SK-N-SH (cell line): Measurements from ENCODE around the gene SPTBN5. TPM values are rescaled to one million over a fixed set of nuclear protein-coding genes. Genes with fewer than 3 reads are reported as not detected.

Experiments
- CTCF ChIA-PET: fragments of 300-600, 350-600 bp; formaldehyde crosslinking; extraction: SDS; loops from one replicate; lab custom pipeline; 2021; lab: Yijun Ruan, JAX
- POLR2A ChIA-PET: fragments of 350-600 bp; sonication (Branson Sonifier 250); formaldehyde crosslinking; extraction: SDS; loops from one replicate; lab custom pipeline; 2020; ENCODE audit warnings: antibody characterized with exemption, inconsistent platforms; lab: Yijun Ruan, JAX
- DNase-seq: peaks from one replicate; pipeline ENCODE4 v3.0.0; 2012
- H2AFZ ChIP-seq: fragments of 200-600 bp; sonication (generic); 2 replicates; pipeline ENCODE4 v1.8.1; 2016; ENCODE audit warnings: antibody characterized with exemption, mild to moderate bottlenecking, low read depth
- H3F3A ChIP-seq: fragments of 200-600 bp; sonication (generic); replicated peaks from 2 replicates; pipeline ENCODE3; 2016; ENCODE audit warnings: antibody characterized with exemption, mild to moderate bottlenecking; ENCODE audit not compliant: insufficient read depth
- H3K27ac ChIP-seq, 2 experiments: fragments of 200-500 bp in 1 of 2; fragments of 200-600 bp in 1 of 2; sonication (Bioruptor generic) in 1 of 2; sonication (generic), shearing (Covaris generic) in 1 of 2; 2 replicates each; pipeline versions ENCODE4 v1.5.1 to v1.6.1; 2014 to 2016; ENCODE audit warnings: low read depth in 2 of 2, inconsistent platforms in 1 of 2, low read length in 1 of 2, mild to moderate bottlenecking in 1 of 2, mixed read lengths in 1 of 2
- H3K27me3 ChIP-seq: fragments of 200-600 bp; sonication (generic), shearing (Covaris generic); 2 replicates; pipeline ENCODE4 v1.6.1; 2016; ENCODE audit warnings: mixed run types; ENCODE audit not compliant: insufficient read depth
- H3K36me3 ChIP-seq, 2 experiments: fragments of 200-500 bp in 1 of 2; fragments of 200-600 bp in 1 of 2; sonication (Bioruptor generic) in 1 of 2; sonication (generic) in 1 of 2; replicated peaks in 1 of 2; 2 replicates each; pipeline versions ENCODE3 to v1.5.1; 2014 to 2016; ENCODE audit warnings: low read length in 1 of 2, mild to moderate bottlenecking in 1 of 2; ENCODE audit not compliant: insufficient read depth in 2 of 2, control insufficient read depth in 1 of 2
- H3K4me1 ChIP-seq, 2 experiments: fragments of 200-500 bp in 1 of 2; fragments of 200-600 bp in 1 of 2; sonication (Bioruptor generic) in 1 of 2; sonication (generic), shearing (Covaris generic) in 1 of 2; 2 replicates each; pipeline versions ENCODE4 v1.5.1 to v1.6.1; 2014 to 2016; ENCODE audit warnings: low read depth in 1 of 2, low read length in 1 of 2, mixed run types in 1 of 2; ENCODE audit not compliant: insufficient read depth in 2 of 2, control insufficient read depth in 1 of 2
- H3K4me2 ChIP-seq: fragments of 200-600 bp; sonication (generic), shearing (Covaris generic); 2 replicates; pipeline ENCODE4 v1.6.1; 2017; ENCODE audit warnings: mixed run types
- H3K4me3 ChIP-seq, 2 experiments: fragments of 200-500 bp in 1 of 2; fragments of 200-600 bp in 1 of 2; sonication (Bioruptor generic) in 1 of 2; sonication (generic), shearing (Covaris generic) in 1 of 2; 2 replicates each; pipeline versions ENCODE4 v1.5.1 to v1.8.1; 2014 to 2016; ENCODE audit warnings: low read depth in 2 of 2, inconsistent platforms in 1 of 2, low read length in 1 of 2, mild to moderate bottlenecking in 1 of 2, mixed read lengths in 1 of 2, moderate library complexity in 1 of 2
- H3K79me2 ChIP-seq: fragments of 200-600 bp; sonication (generic); 2 replicates; pipeline ENCODE4 v1.8.1; 2017; ENCODE audit warnings: mild to moderate bottlenecking; ENCODE audit not compliant: insufficient read depth
- H3K9ac ChIP-seq: fragments of 200-600 bp; sonication (generic); 2 replicates; pipeline ENCODE4 v1.6.1; 2017; ENCODE audit warnings: mixed run types
- H3K9me2 ChIP-seq: fragments of 200-600 bp; sonication (generic); 2 replicates; pipeline ENCODE4 v1.6.1; 2017; ENCODE audit warnings: mixed run types
- H3K9me3 ChIP-seq: fragments of 200-600 bp; sonication (generic); 2 replicates; pipeline ENCODE4 v1.6.1; 2017; ENCODE audit warnings: mixed run types, mild to moderate bottlenecking, moderate library complexity
- H4K20me1 ChIP-seq: fragments of 200-600 bp; sonication (generic); 2 replicates; pipeline ENCODE4 v1.6.1; 2017; ENCODE audit warnings: mild to moderate bottlenecking, mixed run types; ENCODE audit not compliant: insufficient read depth
- EP300 ChIP-seq, 2 experiments: IDR thresholded peaks; 2 replicates each; pipeline versions ENCODE4 v1.4.0 to v1.6.1; 2012; ENCODE audit warnings: borderline replicate concordance in 1 of 2, low read depth in 1 of 2, low read length in 1 of 2
- FOXM1 ChIP-seq: IDR thresholded peaks from 2 replicates; pipeline ENCODE4 v1.4.0; 2012; ENCODE audit warnings: low read depth, mild to moderate bottlenecking
- GATA2 ChIP-seq: sonication (generic); formaldehyde crosslinking; IDR thresholded peaks from 2 replicates; pipeline ENCODE4 v1.5.0; 2020; ENCODE audit warnings: mild to moderate bottlenecking, missing genetic modification reagents
- MAX ChIP-seq: IDR thresholded peaks from 2 replicates; pipeline ENCODE4 v1.4.0; 2012; ENCODE audit warnings: low read depth
- MEF2A ChIP-seq: IDR thresholded peaks from 2 replicates; pipeline ENCODE4 v1.4.0; 2012; ENCODE audit warnings: low read depth, borderline replicate concordance
- MXI1 ChIP-seq: IDR thresholded peaks from 2 replicates; pipeline ENCODE4 v1.6.1; 2012; ENCODE audit warnings: mild to moderate bottlenecking, low read depth, low read length, improper control_type of control experiment
- NFIC ChIP-seq: IDR thresholded peaks from 2 replicates; pipeline ENCODE4 v1.4.0; 2012; ENCODE audit warnings: borderline replicate concordance
- RAD21 ChIP-seq: IDR thresholded peaks from 2 replicates; pipeline ENCODE4 v1.6.1; 2012; ENCODE audit warnings: mild to moderate bottlenecking, low read length
- RCOR1 ChIP-seq: fragments of 150-350 bp; IDR thresholded peaks from 2 replicates; pipeline ENCODE4 v1.6.1; 2017; ENCODE audit warnings: antibody characterized with exemption, low read length
- RFX5 ChIP-seq: IDR thresholded peaks from 2 replicates; pipeline ENCODE4 v1.6.1; 2012; ENCODE audit warnings: mild to moderate bottlenecking, improper control_type of control experiment, low read length
- RXRA ChIP-seq: IDR thresholded peaks from 2 replicates; pipeline ENCODE4 v1.4.0; 2012; ENCODE audit warnings: low read depth, mild to moderate bottlenecking, borderline replicate concordance
- SIN3A ChIP-seq: IDR thresholded peaks from 2 replicates; pipeline ENCODE4 v1.6.1; 2012; ENCODE audit warnings: low read depth, mild to moderate bottlenecking, low read length, moderate library complexity, borderline replicate concordance
- SMC3 ChIP-seq: IDR thresholded peaks from 2 replicates; pipeline ENCODE4 v1.6.1; 2012; ENCODE audit warnings: low read depth, low read length, improper control_type of control experiment
- TAF1 ChIP-seq: IDR thresholded peaks from 2 replicates; pipeline ENCODE4 v1.6.1; 2012; ENCODE audit warnings: low read depth, mild to moderate bottlenecking, low read length, moderate library complexity, borderline replicate concordance
- YY1 ChIP-seq: IDR thresholded peaks from 2 replicates; pipeline ENCODE4 v1.4.0; 2012; ENCODE audit warnings: low read depth, mild to moderate bottlenecking
- ZBTB33 ChIP-seq: IDR thresholded peaks from 2 replicates; pipeline ENCODE4 v1.4.0; 2012; ENCODE audit warnings: low read depth, borderline replicate concordance
- WGBS: methylation state at CpG from one replicate; pipeline ENCODE4 v1.1.6; 2017; ENCODE audit warnings: low lambda C conversion rate; 5-methylcytosine and 5-hydroxymethylcytosine counted together
- polyA plus RNA-seq, 3 experiments: library from polyadenylated mRNA; depleted of rRNA; stranded (reverse); fragments of >200 nt; gene quantifications; 2 replicates each; pipeline ENCODE4 v1.2.3, GENCODE V29; 2012
- TF ChIP-seq, protein P1 (sequence below): IDR thresholded peaks from 2 replicates; pipeline ENCODE4 v1.4.0; 2012; ENCODE audit warnings: low read depth, borderline replicate concordance
- TF ChIP-seq, protein P2 (sequence below): fragments of 150-350 bp; IDR thresholded peaks from 2 replicates; pipeline ENCODE4 v1.6.1; 2017; ENCODE audit warnings: antibody characterized with exemption, low read length, low read depth, borderline replicate concordance

The SPTBN5 gene
- polyA plus RNA-seq, 1 of the 3 experiments (the other 2 are of a cell fraction) = 0.23 TPM

- CTCF ChIA-PET = interaction anchor here (1.5 kb wide), 1 partner anchor 33 kb away, joined by 4 read pairs; no protein-coding TSS in a partner anchor
- H3K9ac ChIP-seq = no peak overlapping the region
- H3K36me3 ChIP-seq = no peaks in the 10 kb centered on the region
- H3K27me3 ChIP-seq = no peaks in the 10 kb centered on the region
- peaks cover 0 to 8% of the 10 kb centered on the region in 2 experiments; a peak in 1 of 4 replicates for H3K4me1 ChIP-seq
- no peak overlapping the region for H3K27ac ChIP-seq
- no peak overlapping the region for H3K4me2 ChIP-seq
- no peaks in the 10 kb centered on the region for H3K9me2 ChIP-seq
- DNase-seq = no peak
- POLR2A ChIA-PET = no interaction called here
- TF ChIP-seq YY1 (no peak), NFIC (no peak), SIN3A (no peak), RCOR1 (no peak), ZBTB33 (no peak), RXRA (no peak)
- TF ChIP-seq, protein P1, sequence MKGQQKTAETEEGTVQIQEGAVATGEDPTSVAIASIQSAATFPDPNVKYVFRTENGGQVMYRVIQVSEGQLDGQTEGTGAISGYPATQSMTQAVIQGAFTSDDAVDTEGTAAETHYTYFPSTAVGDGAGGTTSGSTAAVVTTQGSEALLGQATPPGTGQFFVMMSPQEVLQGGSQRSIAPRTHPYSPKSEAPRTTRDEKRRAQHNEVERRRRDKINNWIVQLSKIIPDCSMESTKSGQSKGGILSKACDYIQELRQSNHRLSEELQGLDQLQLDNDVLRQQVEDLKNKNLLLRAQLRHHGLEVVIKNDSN = no peak
- H4K20me1 ChIP-seq = no peaks in the 10 kb centered on the region
- no peaks in the 10 kb centered on the region for H3K79me2 ChIP-seq
- no peak overlapping the region for H3K4me3 ChIP-seq
- WGBS = 55% methylated on average over 8 of the region's 19 CpGs
- no peaks in the 10 kb centered on the region for H3F3A ChIP-seq
- no peak overlapping the region for H2AFZ ChIP-seq
- no peaks in the 10 kb centered on the region for H3K9me3 ChIP-seq
These were observed 22.5 kb downstream of the SPTBN5 start for GRCh38 chr15:41871175-41871905.

- Histone ChIP-seq H3K79me2 (no peaks in the 10 kb centered on the region), H3K4me2 (no peak overlapping the region), H4K20me1 (no peaks in the 10 kb centered on the region), H3K27me3 (no peaks in the 10 kb centered on the region), H3K9me3 (no peaks in the 10 kb centered on the region), H3K4me3 (no peak overlapping the region), H3K9ac (no peak overlapping the region), H3K9me2 (no peaks in the 10 kb centered on the region), H3K4me1 (peaks cover 0 to 11% of the 10 kb centered on the region in 2 experiments; a peak in 1 of 4 replicates), H3K36me3 (no peaks in the 10 kb centered on the region), H2AFZ (no peak overlapping the region), H3F3A (no peaks in the 10 kb centered on the region), H3K27ac (no peak overlapping the region)
- ChIA-PET CTCF (interaction anchor here (1.5 kb wide), 1 partner anchor 34 kb away, joined by 4 read pairs; no protein-coding TSS in a partner anchor), POLR2A (no interaction called here)
- no peak for DNase-seq
- WGBS = 86% methylated on average over 9 of the region's 9 CpGs
- no peak for TF ChIP-seq RCOR1
- no peak for TF ChIP-seq RAD21
- TF ChIP-seq FOXM1 = no peak
- TF ChIP-seq, protein P1 = no peak
- no peak for TF ChIP-seq EP300 (IDR thresholded peaks at IDR 0.05; ENCODE audit: borderline replicate concordance in 1 of 2, low read depth in 1 of 2, low read length in 1 of 2)
- no peak for TF ChIP-seq TAF1
- TF ChIP-seq RFX5 = no peak
- TF ChIP-seq SIN3A = no peak
- TF ChIP-seq MXI1 = no peak
- TF ChIP-seq, protein P2, sequence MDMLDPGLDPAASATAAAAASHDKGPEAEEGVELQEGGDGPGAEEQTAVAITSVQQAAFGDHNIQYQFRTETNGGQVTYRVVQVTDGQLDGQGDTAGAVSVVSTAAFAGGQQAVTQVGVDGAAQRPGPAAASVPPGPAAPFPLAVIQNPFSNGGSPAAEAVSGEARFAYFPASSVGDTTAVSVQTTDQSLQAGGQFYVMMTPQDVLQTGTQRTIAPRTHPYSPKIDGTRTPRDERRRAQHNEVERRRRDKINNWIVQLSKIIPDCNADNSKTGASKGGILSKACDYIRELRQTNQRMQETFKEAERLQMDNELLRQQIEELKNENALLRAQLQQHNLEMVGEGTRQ = no peak
- TF ChIP-seq MEF2A = no peak
- no peak for TF ChIP-seq GATA2 (CRISPR knock-in tag)
- TF ChIP-seq ZBTB33 = no peak
- TF ChIP-seq SMC3 = no peak
- TF ChIP-seq NFIC = no peak
- TF ChIP-seq MAX = no peak
These were observed 23.2 kb downstream of the SPTBN5 start for GRCh38 chr15:41870689-41871081.
